HG02610 (cell line): ENCODE results near the gene PHACTR3.

Source experiments
- ATAC-seq: cut with Tn5 transposase; IDR thresholded peaks from one replicate; pipeline ENCODE4 v1.9.1; 2021; ENCODE audit warnings: mild to moderate bottlenecking, moderate library complexity; ENCODE audit not compliant: unreplicated experiment

Gene PHACTR3

DNA sequence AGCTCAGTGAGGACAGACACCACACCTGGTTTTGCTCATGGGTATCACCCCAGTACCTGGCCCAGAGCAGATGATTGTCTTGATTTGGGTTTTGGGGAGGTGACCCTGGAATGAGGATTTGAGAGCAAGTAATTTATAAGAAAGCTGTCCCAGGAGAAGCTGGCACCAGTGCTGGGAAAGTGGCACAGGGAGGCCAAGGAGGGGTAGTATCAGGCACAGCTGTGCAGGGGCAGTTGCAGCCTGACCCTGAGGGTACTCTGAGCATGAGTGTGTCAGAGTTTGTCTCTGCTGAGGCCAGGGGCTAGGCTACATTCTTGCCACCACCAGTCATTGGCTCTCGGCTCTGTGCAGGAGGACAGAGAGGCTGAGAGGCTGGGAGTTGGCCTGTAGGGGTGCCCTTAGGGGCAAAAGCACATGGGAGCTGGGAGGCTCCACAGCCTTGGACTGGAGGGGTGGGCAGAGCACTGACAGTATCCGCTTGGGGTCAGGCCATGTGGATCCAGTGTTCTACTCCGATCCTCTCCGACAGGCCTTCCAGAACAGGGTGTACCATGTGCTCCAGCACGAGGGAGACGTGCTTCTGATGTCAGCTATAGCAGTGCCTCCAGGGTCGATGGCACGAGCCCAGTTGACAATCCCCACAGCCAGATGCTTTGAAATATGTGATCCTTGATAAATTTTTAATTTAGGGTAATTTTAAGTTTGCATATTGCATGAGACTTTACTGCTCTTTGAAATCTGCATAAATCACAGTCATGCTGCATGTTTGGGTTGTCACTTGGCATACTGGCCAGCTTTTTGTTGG, 121.3 kb downstream of the PHACTR3 start:
- no peak for ATAC-seq

GRCh38 chr20:59726281-59726595, 121.9 kb downstream of the PHACTR3 start:
- ATAC-seq = no peak

DNA sequence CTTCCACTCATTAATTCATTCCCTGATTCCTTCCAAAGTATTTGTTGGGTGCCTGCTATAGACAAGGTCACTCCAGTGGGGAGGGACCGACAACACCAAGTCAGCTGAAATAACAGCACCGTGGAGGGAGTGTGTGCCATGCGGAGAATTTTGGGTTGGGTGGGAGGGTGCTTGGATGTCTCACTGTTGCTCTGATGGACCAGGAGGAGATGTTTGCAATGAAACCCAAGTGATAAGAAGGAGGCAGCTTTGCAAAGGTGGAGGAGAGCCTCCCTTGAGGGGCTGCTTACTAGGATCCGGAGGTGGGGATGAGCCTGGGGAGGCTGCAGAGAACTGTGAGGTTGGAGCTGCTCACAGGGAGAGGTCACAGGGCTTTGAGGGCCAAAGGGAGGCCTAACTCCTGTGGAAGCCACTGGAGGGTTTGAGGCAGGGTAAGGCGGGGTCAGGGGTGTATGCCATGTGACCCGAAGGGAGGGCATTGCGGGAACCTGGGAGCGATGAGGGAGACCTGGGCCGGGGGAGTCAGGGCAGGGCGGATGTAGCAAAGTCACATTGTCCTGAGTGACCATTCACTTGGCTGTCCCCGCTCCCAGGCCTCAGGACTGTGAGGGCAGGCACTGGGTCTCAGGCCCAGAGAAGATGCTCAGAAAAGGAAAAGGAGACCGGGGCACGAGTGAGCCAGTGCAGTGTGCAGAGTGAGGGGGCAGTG, 124.5 kb downstream of the PHACTR3 start:
- no peak for ATAC-seq

DNA sequence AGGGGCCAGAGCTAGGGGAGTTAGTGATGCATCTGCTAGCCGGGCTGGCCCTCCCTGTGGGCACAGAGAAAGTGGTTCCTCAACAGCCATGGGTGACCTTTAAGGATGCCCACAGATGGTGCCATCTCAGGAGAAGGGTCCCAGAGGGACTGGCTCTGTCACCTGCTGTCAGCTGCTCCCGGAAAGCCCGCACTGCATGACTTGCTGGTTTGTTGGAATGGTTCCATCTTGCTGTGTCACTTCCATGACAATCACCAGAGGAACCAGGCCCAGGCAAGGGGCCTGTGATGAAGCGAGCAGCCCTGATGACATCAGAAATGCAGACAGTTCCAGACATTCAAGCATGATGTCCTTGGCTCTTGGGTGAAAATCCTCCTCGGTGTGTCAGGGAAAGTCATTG, 125.2 kb downstream of the PHACTR3 start:
- no peak for ATAC-seq

- ATAC-seq = no peak
Measured at GRCh38 chr20:59730722-59731121, 126.4 kb downstream of the PHACTR3 start.

DNA sequence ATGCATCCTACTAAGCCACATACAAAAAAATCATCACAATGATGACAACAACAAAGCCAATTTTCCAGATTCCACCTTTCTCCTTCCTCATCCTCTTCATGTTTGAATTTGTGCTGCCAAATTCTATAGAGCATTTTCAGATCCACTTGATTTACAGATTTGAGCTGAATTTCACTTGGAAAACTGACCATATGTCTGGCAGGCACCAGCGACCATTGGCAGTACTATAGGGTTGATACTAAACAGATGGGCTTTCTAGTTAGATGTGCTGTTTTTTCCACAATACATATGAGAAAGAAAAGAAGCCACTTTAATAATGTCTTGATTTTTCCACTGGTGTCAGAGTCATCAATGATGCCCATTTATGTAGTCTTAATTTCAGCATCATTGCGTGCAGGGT, 127.0 kb downstream of the PHACTR3 start:
- ATAC-seq = no peak

DNA sequence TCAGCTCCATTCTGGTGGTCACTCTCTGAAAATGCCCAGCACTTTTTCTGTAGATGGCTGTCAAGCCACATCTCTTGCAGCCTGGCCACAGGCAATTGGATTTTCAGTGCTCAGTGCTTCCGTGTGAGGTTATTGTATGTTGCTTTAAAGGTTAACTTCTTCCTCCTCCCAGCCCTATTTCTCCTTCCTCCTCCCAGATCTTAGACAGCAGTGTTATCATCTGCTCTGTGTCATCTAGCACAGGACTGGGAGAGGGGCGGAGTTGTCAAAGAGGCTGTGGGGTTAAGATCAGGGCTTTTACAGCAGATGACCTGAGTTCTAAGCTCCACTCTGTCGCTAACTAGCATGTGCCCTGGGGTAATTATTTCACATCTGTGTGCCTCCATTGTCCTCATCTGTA, 129.0 kb downstream of the PHACTR3 start:
- ATAC-seq = no peak

- no peak for ATAC-seq
Measured at GRCh38 chr20:59735486-59735885, 131.1 kb downstream of the PHACTR3 start.

DNA sequence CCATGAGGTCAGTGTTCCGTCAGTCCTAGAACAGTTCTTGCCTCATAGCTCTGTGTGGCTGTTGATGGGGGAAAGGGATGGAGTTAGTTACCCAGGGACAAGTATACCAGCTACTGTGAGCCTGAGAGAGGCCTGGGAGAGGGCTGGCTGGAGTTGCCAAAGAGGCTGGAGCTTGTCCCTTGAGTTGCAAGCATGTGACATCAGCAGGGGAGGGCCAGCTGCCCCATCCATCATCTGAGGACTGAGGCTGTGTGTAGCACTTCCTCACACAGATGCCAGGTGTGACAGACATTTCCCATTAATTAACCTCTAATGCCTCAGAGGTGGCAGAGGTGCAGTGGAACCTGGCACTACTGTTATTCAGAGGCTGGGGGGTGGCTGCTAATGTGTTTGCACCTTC, 131.6 kb downstream of the PHACTR3 start:
- no peak for ATAC-seq

GRCh38 chr20:59736366-59736765, 132.0 kb downstream of the PHACTR3 start:
- ATAC-seq = no peak

DNA sequence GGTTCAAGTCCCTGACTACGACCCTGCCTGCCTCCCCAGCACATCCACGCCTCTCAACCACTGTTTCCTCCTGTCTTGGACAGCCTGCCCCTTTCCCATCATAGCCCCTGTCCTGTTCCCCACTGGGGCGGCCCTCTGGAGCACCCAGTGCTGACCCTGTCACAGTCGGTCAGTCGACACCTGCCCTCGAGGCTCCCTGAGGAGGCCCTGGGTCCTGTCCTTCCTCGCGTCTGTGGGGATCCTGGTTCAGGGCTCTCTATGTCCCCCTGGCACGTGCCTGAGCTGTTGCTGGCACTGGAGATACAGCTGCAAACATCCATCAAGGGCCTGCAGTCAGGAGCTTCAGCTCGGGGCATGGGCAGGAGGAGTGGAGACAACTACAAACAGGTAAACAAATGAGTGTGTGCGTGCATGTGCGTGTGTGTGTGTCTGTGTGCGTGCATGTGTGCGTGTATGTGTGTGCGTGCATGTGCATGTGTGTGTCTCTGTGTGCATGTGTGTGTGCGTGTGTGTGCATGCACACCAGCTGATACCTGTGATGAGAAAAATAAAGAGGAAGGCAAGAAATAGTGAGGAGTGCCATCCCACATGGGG, 132.8 kb downstream of the PHACTR3 start:
- ATAC-seq = no peak

- no peak for ATAC-seq
Measured at GRCh38 chr20:59737816-59738215, 133.5 kb downstream of the PHACTR3 start.

DNA sequence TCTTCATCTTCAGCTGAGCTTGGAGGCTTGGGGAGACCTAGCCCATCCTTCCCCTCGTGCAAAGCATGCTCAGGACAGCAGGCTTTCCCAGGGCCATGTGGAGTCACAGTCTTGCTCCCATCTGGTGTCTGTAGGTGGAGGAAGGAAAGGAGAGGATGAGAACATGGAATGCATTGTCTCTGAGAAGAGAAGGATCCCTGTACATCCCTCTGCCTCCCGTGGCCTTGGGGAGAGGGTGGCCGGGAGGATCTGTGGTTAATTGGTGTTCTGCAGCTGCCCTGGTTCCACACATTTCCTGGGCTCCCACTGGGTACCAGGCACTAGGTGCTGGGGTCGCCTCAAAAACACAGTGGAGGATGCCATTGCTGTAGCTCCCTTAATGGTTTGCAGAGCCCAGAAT, 134.5 kb downstream of the PHACTR3 start:
- ATAC-seq = no peak

- ATAC-seq = no peak
Measured at GRCh38 chr20:59740621-59741020, 136.3 kb downstream of the PHACTR3 start.

DNA sequence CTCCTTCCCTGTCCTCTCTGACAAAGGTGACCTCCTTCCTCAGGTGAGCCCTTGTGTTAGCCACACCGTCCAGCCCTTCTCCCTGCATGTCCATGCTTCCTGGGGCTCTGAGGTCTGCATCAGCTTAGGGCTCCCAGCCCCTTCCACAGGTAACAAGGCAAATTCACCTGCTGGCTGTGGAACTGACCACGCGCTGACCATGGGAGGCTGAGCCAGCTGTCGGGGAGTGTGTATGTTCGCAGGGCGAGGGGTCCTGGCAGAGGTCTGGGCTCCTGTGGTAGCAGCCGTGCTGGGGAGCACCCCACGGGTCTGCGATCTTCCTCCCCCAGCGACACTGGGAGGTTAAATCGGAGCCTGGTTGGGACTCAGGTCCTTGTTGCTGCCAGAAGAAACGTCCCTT, 136.7 kb downstream of the PHACTR3 start:
- ATAC-seq = no peak

GRCh38 chr20:59742351-59743095, 138.2 kb downstream of the PHACTR3 start:
- no peak for ATAC-seq

DNA sequence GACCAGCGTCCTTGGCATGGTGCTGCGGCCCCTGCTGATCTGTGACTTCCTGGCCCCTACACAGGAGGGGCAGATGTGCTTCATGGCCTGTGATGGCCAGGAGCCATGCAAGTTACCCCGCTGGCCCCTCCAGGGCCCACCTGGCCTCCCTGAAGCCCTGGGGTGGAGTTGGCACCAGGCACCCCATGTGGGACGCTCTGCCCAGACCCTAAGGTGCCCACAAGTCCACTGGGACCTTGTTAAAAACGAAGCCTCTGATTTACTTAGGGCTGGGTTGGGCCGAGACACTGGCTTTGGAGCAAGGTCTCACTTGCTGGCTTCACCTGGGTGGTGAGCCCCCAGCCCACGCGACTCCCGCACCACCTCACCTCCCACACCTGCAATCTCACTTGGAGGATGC, 139.0 kb downstream of the PHACTR3 start:
- no peak for ATAC-seq

DNA sequence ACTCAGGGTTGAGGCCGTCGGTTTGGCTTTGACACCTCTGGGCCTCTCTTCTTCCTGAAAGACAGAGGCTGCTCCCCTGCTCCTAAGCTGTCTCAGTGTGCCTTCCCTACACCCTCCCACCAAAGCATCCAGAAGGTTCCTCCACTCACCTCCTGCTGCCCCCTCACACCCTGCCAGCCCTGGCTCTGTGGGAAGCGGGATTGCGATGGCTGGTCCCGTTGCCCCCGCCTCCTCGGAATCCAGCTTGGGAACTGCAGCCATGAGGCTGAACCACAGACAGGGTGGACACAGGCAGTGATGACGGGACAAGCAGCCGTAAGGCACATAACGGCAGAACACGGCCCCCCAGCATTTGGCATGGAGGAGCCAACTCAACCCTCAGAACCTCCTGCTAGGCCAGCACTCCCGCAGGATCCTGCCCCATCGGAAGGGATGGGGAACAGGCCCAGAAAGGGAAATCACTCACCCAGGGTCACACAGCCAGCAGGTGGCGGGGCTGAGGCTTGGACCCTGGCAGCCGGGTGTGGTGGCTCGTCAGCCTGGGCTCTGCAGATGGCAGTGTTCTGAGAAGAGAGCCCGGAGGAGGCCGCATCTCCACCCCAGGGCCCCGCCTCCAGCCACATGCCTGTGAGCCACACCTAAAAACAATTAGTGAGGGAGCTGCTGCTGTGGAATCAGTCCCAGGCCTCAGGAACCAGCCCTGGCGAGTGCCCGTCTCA, 139.6 kb downstream of the PHACTR3 start:
- no peak for ATAC-seq

DNA sequence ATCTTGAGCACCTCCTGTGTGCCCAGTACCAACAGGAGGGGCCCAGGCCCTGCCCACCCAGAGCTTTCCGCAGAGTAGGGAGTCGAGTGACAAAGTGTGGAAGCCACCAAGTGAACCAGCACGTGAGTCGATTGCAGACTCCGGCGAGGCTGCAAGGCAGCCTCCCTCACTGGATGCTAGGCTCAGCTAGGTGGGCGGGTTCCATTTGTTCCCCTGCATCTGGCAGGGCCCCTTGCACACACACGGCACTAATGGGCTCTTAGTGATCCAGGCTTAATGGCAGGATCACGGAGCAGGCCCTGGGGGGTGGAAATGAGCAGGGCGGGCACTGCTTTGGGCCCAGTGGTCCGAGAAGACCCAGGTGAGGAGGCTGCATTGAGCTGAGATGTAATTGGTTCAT, 140.4 kb downstream of the PHACTR3 start:
- no peak for ATAC-seq

DNA sequence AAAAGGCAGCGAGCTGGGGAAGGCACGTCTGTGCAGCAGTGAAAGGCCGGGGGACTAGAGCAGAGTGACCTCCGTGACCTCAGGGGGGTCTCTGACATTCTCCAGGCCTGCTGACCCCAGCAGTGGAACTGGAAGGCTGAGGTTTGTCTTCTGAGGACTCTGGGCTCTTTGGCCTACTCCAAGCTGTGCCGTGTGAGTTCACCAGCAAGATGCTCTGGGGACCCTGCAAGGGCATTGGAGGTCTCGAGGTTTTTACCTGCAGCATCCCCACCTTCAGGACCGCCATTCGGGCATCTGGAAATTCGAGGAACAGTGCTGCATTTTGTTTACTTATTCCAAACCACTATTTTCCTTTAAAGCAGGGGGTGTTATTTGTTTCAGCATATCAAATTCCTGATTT, 140.9 kb downstream of the PHACTR3 start:
- ATAC-seq = no peak

DNA sequence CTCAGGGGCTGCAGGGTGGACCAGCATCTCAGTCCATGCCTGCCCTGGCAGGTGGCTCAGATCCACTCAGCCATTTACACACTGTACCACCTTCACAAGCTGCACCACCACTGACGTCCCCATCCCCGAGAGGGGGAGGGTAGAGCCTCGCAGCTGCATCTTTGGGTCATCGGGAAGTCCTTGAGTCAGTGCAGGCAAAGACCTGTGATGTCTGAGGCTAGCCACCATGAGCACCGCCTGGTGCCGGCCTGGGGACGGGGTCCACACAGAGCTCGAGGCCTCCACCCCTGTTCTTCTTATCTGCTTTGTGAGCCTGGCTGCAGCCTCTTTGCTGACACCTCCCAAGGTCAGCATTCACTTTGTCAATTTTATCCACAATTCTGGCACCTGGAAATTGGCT, 141.4 kb downstream of the PHACTR3 start:
- no peak for ATAC-seq
